Spleen (tissue), 7 donors: Measurements from ENCODE around the gene SLC2A3.

ENCODE experiments used
- CTCF ChIP-seq, 11 experiments: fragments of 200-600 bp in 7 of 11; fragments of 450-650 bp in 4 of 11; sonication (generic) in 4 of 11; IDR thresholded peaks in 8 of 11; conservative IDR thresholded peaks in 3 of 11; 1 replicate in 7 of 11; 2 replicates in 4 of 11; pipeline versions ENCODE4 v1.4.0 to v1.8.0; 2016 to 2021; ENCODE audit warnings: antibody characterized with exemption in 11 of 11, inconsistent platforms in 4 of 11, mild to moderate bottlenecking in 1 of 11
- POLR2AphosphoS5 ChIP-seq, 3 donors: sonication (generic); formaldehyde crosslinking; IDR thresholded peaks; one replicate each; pipeline ENCODE4 v1.5.1; 2017; ENCODE audit warnings: antibody characterized with exemption in 3 of 3
- donor health status: DM: no; HTN: no; CAD: no; lungs with moderate emphysema.
- donor health status: DM: no; HTN: no; CAD: no.
- donor health status: DM: no; HTN: no; CAD: no.

GRCh38 chr12:7927470-7927869 is 8.5 kb downstream of the SLC2A3 start:
- no peak for TF ChIP-seq CTCF (IDR thresholded peaks at IDR 0.05 in 8 of 11, conservative IDR thresholded peaks at IDR 0.05 in 3 of 11)
- no peak for TF ChIP-seq POLR2AphosphoS5 (IDR thresholded peaks at IDR 0.05)
